ENCODE measurements around the gene DUSP11.
"Not testable (repeated sequence)": the region's sequence is repeated elsewhere in the genome, so short reads cannot be mapped to it uniquely, and the experiment has no call there.

Gene DUSP11

GRCh38 chr2:73717695-73718094 is 62.2 kb downstream of the DUSP11 start:
- not testable (repeated sequence) for DNase-seq (ENCODE audit: low spot score)

DNA sequence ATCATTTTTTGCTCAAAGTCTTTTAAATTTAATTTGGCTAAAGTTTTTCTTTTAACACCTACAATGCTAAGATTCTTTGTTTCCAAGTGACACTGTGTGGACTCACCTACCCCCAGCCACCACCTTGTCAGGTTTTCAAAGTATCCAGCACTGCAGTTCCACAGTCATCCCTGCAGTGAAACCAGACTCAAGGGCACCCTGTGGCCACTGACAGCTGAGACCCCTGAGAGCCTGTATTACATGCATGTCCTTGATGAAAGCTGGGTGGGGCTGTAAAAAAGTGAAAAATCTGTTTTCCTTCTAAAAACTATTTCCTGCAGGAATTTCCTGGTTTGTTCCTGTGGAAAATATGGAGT is 62.7 kb downstream of the DUSP11 start:
- no peak for DNase-seq (ENCODE audit: low spot score)

- no peak for DNase-seq (ENCODE audit: low spot score)
Measured at GRCh38 chr2:73716543-73717250, 63.2 kb downstream of the DUSP11 start.

GRCh38 chr2:73714091-73714490 is 65.8 kb downstream of the DUSP11 start:
- DNase-seq (ENCODE audit: low spot score) = no peak

Measured in hematopoietic multipotent progenitor cell treated with erythropoietin and hydrocortisone succinate and interleukin-3 and kit ligand, for 17 days (in vitro differentiated cells).